OCI-LY7 (cell line): ENCODE data around the gene ADPRHL1. TPM values are rescaled to one million over a fixed set of nuclear protein-coding genes. Genes with fewer than 3 reads are reported as not detected.

ENCODE experiments used
- BruUV-seq: library from RNA; stranded (reverse); fragments of 400-500 nt; replicated peaks from 2 replicates; lab custom pipeline; 2021; lab: Mats Ljungman, UMichigan
- CTCF ChIA-PET: fragments of 300-600 bp; sonication (Branson Sonifier 250); formaldehyde crosslinking; loops from one replicate; lab custom pipeline; 2022; ENCODE audit warnings: antibody characterized with exemption; ENCODE audit not compliant: unreplicated experiment; lab: Charles Lee
- POLR2A ChIA-PET: fragments of 300-600 bp; sonication (Branson Sonifier 250); formaldehyde crosslinking; loops from one replicate; lab custom pipeline; 2022; ENCODE audit warnings: antibody characterized with exemption; lab: Charles Lee
- DNase-seq: peaks from one replicate; pipeline ENCODE4 v3.0.0-alpha.2; 2015; ENCODE audit warnings: low spot score
- H2AFZ ChIP-seq: fragments of 200-600 bp; sonication (generic), shearing (Covaris generic); 2 replicates; pipeline ENCODE4 v1.6.1; 2014; ENCODE audit warnings: mild to moderate bottlenecking, antibody characterized with exemption, low read length, moderate library complexity
- H3K27ac ChIP-seq: fragments of 200-600 bp; sonication (generic); 2 replicates; pipeline ENCODE4 v1.5.1; 2014; ENCODE audit warnings: mixed run types, low read depth, mild to moderate bottlenecking, moderate library complexity, low read length, inconsistent platforms; ENCODE audit not compliant: poor library complexity, severe bottlenecking
- H3K36me3 ChIP-seq: fragments of 200-600 bp; sonication (generic); 2 replicates; pipeline ENCODE4 v1.6.1; 2014; ENCODE audit warnings: mild to moderate bottlenecking, antibody characterized with exemption, low read length, moderate library complexity, mixed read lengths; ENCODE audit not compliant: insufficient read depth
- H3K4me1 ChIP-seq: fragments of 200-600 bp; sonication (generic); 2 replicates; pipeline ENCODE4 v1.5.1; 2014; ENCODE audit warnings: mild to moderate bottlenecking, low read length; ENCODE audit not compliant: insufficient read depth, poor library complexity, severe bottlenecking
- H3K4me2 ChIP-seq: fragments of 200-600 bp; sonication (generic); 2 replicates; pipeline ENCODE4 v1.6.1; 2014; ENCODE audit warnings: mild to moderate bottlenecking, low read length
- H3K4me3 ChIP-seq: fragments of 200-600 bp; sonication (generic); 2 replicates; pipeline ENCODE4 v1.5.1; 2014; ENCODE audit warnings: mild to moderate bottlenecking, low read depth, low read length; ENCODE audit not compliant: poor library complexity, severe bottlenecking
- H3K79me2 ChIP-seq: fragments of 200-600 bp; sonication (generic); 2 replicates; pipeline ENCODE4 v1.6.1; 2016; ENCODE audit warnings: low read depth, mild to moderate bottlenecking, low read length, moderate library complexity, mixed read lengths; ENCODE audit not compliant: insufficient read depth
- H3K9me2 ChIP-seq: fragments of 200-600 bp; sonication (generic); 2 replicates; pipeline ENCODE4 v1.6.1; 2016; ENCODE audit warnings: mild to moderate bottlenecking, low read length, mixed read lengths; ENCODE audit not compliant: insufficient read depth
- H3K9me3 ChIP-seq: fragments of 200-600 bp; sonication (generic); 2 replicates; pipeline ENCODE4 v1.6.1; 2014; ENCODE audit warnings: mild to moderate bottlenecking, mixed run types, low read length, mixed read lengths
- H4K20me1 ChIP-seq: fragments of 200-600 bp; sonication (generic); 2 replicates; pipeline ENCODE4 v1.6.1; 2014; ENCODE audit warnings: mild to moderate bottlenecking, antibody characterized with exemption, low read length, moderate library complexity, mixed read lengths; ENCODE audit not compliant: insufficient read depth
- EZH2phosphoT487 ChIP-seq: fragments of 200-600 bp; sonication (generic); IDR thresholded peaks from 2 replicates; pipeline ENCODE4 v1.6.1; 2018; ENCODE audit warnings: low read depth, borderline replicate concordance, mild to moderate bottlenecking, mixed run types, antibody characterized with exemption, low read length, moderate library complexity, mixed read lengths
- intact Hi-C: fragments of 100-400 bp; cut with micrococcal nuclease; formaldehyde crosslinking; loops from one replicate; pipeline ENCODE4 v1.10.0; 2022; ENCODE audit not compliant: unreplicated experiment
- total RNA-seq, 2 experiments: library from RNA; depleted of rRNA in 1 of 2; stranded (reverse); fragments of >200 nt in 1 of 2; shearing (Covaris generic) in 1 of 2; gene quantifications; 2 replicates each; pipeline ENCODE4 v1.2.3, GENCODE V29; 2014 to 2022
- TF ChIP-seq, protein P1 (sequence below): fragments of 200-600 bp; sonication (generic); conservative IDR thresholded peaks from 2 replicates; pipeline ENCODE4 v1.5.1; 2014; ENCODE audit warnings: mild to moderate bottlenecking, antibody characterized with exemption, low read length, moderate library complexity, mixed read lengths

The ADPRHL1 gene
- total RNA-seq, 2 experiments from 2014 or later: 2.5 to 6.2 TPM

DNA sequence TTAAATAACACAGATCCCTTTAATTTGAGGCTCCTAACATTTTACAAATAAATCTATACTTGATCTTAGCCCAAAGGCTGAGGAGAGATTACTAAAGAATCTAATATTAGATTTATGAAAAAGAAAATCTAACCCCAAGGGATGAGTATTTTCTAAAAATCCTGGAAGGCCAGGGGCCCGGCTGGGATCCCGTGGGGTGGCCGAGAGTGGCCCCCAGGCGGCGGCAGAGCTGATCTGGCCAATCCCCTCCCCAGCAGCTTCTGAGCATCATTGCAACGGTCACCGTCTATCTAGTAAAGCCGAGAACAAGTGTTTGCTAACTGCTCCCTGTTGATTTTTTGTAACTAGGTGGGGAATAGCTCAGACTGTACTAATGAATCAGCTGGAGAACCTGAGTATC is 37.5 kb downstream of the ADPRHL1 start:
- no peak for TF ChIP-seq EZH2phosphoT487
- TF ChIP-seq, protein P1, sequence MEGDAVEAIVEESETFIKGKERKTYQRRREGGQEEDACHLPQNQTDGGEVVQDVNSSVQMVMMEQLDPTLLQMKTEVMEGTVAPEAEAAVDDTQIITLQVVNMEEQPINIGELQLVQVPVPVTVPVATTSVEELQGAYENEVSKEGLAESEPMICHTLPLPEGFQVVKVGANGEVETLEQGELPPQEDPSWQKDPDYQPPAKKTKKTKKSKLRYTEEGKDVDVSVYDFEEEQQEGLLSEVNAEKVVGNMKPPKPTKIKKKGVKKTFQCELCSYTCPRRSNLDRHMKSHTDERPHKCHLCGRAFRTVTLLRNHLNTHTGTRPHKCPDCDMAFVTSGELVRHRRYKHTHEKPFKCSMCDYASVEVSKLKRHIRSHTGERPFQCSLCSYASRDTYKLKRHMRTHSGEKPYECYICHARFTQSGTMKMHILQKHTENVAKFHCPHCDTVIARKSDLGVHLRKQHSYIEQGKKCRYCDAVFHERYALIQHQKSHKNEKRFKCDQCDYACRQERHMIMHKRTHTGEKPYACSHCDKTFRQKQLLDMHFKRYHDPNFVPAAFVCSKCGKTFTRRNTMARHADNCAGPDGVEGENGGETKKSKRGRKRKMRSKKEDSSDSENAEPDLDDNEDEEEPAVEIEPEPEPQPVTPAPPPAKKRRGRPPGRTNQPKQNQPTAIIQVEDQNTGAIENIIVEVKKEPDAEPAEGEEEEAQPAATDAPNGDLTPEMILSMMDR: no peak
- intact Hi-C loops: no loop called here
- Histone ChIP-seq H4K20me1 (no peaks in the 10 kb centered on the region), H3K4me2 (no peak overlapping the region), H3K4me3 (no peak overlapping the region), H3K9me3 (no peaks in the 10 kb centered on the region), H3K27ac (no peak overlapping the region), H2AFZ (no peak overlapping the region), H3K4me1 (peaks cover 4% of the 10 kb centered on the region), H3K79me2 (no peaks in the 10 kb centered on the region), H3K36me3 (no peaks in the 10 kb centered on the region), H3K9me2 (no peaks in the 10 kb centered on the region)
- no peak for DNase-seq
- ChIA-PET POLR2A (interaction anchor here (0.5 kb wide), 1 partner anchor 157 kb away, joined by 4 read pairs; no protein-coding TSS in a partner anchor), CTCF (no interaction called here)
- BruUV-seq: no TSS peak

DNA sequence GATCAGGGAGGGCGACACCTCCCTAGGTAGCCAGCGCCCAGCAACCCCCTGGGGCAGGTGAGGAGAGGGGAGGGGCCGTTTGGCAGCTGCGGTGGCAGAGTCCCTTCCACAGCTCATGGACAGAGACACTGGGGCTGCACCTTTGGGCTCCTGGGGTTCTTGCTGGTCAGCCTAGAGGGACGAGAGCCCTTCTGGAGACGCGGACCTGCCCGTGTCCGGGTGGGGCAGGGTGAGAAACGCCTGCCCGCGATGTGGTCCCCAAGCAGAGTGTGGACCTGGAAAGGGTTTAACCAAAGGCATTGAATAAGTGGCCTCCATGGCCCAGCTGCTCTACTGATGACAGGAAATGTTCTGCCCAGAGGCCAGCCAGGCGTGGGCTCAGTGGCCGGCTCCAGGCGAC is 38.3 kb downstream of the ADPRHL1 start:
- no peaks in the 10 kb centered on the region for H3K9me3 ChIP-seq
- TF ChIP-seq, protein P1: no peak
- no peak for TF ChIP-seq EZH2phosphoT487

DNA sequence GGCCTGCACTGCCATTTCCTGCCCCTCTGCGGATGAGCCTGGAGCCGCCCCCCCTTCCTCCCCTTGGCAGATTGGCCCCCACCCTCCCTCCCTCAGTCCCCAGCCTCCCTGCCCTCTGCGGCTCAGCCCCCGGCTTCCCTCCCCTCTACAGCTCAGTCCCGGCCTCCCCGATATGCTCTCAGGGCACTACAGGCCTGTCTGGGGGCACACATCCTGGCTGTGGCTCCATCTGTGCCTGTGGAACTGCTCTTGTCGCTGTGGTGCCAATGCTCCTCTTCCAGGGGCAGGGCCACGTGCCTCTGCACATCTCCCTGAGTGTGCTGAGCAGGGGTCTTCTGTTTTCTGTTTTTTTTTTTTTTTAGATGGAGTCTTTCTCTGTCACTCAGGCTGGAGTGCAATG is 39.0 kb downstream of the ADPRHL1 start:
- BruUV-seq: no TSS peak
- intact Hi-C loops: no loop called here
- H3K9me2 ChIP-seq: no peaks in the 10 kb centered on the region
- ChIA-PET CTCF (no interaction called here), POLR2A (no interaction called here)
- H3K27ac ChIP-seq: no peak overlapping the region
- H3K4me3 ChIP-seq: no peak overlapping the region
- no peaks in the 10 kb centered on the region for H4K20me1 ChIP-seq
- H3K4me2 ChIP-seq: no peak overlapping the region
- no peak overlapping the region for H2AFZ ChIP-seq
- no peaks in the 10 kb centered on the region for H3K9me3 ChIP-seq
- no peaks in the 10 kb centered on the region for H3K36me3 ChIP-seq
- no peak for TF ChIP-seq EZH2phosphoT487
- TF ChIP-seq, protein P1: no peak
- no peaks in the 10 kb centered on the region for H3K79me2 ChIP-seq
- H3K4me1 ChIP-seq: peaks cover 11% of the 10 kb centered on the region
- DNase-seq: no peak

More for the DNA sequence above, 38.3 kb downstream of the ADPRHL1 start:
- BruUV-seq: no TSS peak
- DNase-seq: no peak
- Histone ChIP-seq H3K36me3 (no peaks in the 10 kb centered on the region), H3K4me2 (no peak overlapping the region), H3K9me2 (no peaks in the 10 kb centered on the region), H3K27ac (no peak overlapping the region), H3K4me3 (no peak overlapping the region), H2AFZ (no peak overlapping the region), H3K79me2 (no peaks in the 10 kb centered on the region), H3K4me1 (peaks cover 7% of the 10 kb centered on the region), H4K20me1 (no peaks in the 10 kb centered on the region)
- POLR2A ChIA-PET: no interaction called here
- intact Hi-C loops: no loop called here
- CTCF ChIA-PET: no interaction called here
